ENCODE measurements around the gene DYRK3. TPM values are rescaled to one million over a fixed set of nuclear protein-coding genes. Genes with fewer than 3 reads are reported as not detected.

DYRK3 gene
- 26.6 TPM for total RNA-seq
- long read RNA-seq, transcript DYRK3-203 (3 exons, 2,163 nt): major isoform, 9 of 24 reads
- long read RNA-seq, partial matches to known transcripts: 1 of 24 reads
- long read RNA-seq, other reads (novel, unspliced or antisense): 14 of 24 reads

GRCh38 chr1:206635080-206635977 lies at the start of gene DYRK3:
TSS of gene DYRK3 (plus strand) at chr1:206635536. CDS start at chr1:206635704, 168 bp downstream.
- no peaks in the 10 kb centered on the region for H3K27me3 ChIP-seq (ENCODE audit: low read depth)
- H3K27ac ChIP-seq (replicated peaks): peak within 1 kb of the TSS; percentile 91
- peak; percentile 96 for DNase-seq
- intact Hi-C loops (cut with micrococcal nuclease): loop anchor here (10.0 kb wide), 1 partner anchor 279 kb away; no protein-coding TSS in a partner anchor
- peak within 1 kb of the TSS; percentile 98 for H3K4me3 ChIP-seq
- peaks cover 13% of the 10 kb centered on the region for H3K36me3 ChIP-seq
- peaks cover 61% of the 10 kb centered on the region for H3K4me1 ChIP-seq
- TF ChIP-seq CTCF (IDR thresholded peaks at IDR 0.05; ENCODE audit: borderline replicate concordance): peak; percentile 30
- no peaks in the 10 kb centered on the region for H3K9me3 ChIP-seq (replicated peaks)

- H3K27me3 ChIP-seq (ENCODE audit: low read depth): no peaks in the 10 kb centered on the region
- TF ChIP-seq CTCF (IDR thresholded peaks at IDR 0.05; ENCODE audit: borderline replicate concordance): no peak
- DNase-seq: no peak
- peaks cover 61% of the 10 kb centered on the region for H3K36me3 ChIP-seq
- no peaks in the 10 kb centered on the region for H3K9me3 ChIP-seq (replicated peaks)
- peaks cover 19% of the 10 kb centered on the region for H3K4me1 ChIP-seq
- intact Hi-C loops (cut with micrococcal nuclease): no loop called here
- no peak overlapping the region for H3K27ac ChIP-seq (replicated peaks)
- H3K4me3 ChIP-seq: no peak overlapping the region
Measured at GRCh38 chr1:206586501-206587445, 48.6 kb upstream of the DYRK3 start.

GRCh38 chr1:206587904-206588303 lies 47.4 kb upstream of the DYRK3 start:
- Histone ChIP-seq H3K4me1 (peaks cover 19% of the 10 kb centered on the region), H3K9me3 (replicated peaks) (no peaks in the 10 kb centered on the region), H3K27me3 (ENCODE audit: low read depth) (no peaks in the 10 kb centered on the region), H3K36me3 (peaks cover 72% of the 10 kb centered on the region), H3K27ac (replicated peaks) (no peak overlapping the region), H3K4me3 (no peak overlapping the region)
- DNase-seq: no peak
- intact Hi-C loops (cut with micrococcal nuclease): no loop called here
- TF ChIP-seq CTCF (IDR thresholded peaks at IDR 0.05; ENCODE audit: borderline replicate concordance): no peak

- peak overlapping the region; percentile 12 for H3K27ac ChIP-seq (replicated peaks)
- peaks cover 77% of the 10 kb centered on the region for H3K36me3 ChIP-seq
- no peak for DNase-seq
Measured at GRCh38 chr1:206588492-206588891, 46.8 kb upstream of the DYRK3 start.

More at GRCh38 chr1:206588492-206588891, 46.8 kb upstream of the DYRK3 start:
- Histone ChIP-seq H3K4me3 (no peak overlapping the region), H3K4me1 (peaks cover 17% of the 10 kb centered on the region), H3K9me3 (replicated peaks) (no peaks in the 10 kb centered on the region), H3K27me3 (ENCODE audit: low read depth) (no peaks in the 10 kb centered on the region)
- intact Hi-C loops (cut with micrococcal nuclease): no loop called here
- TF ChIP-seq CTCF (IDR thresholded peaks at IDR 0.05; ENCODE audit: borderline replicate concordance): no peak
